ENCODE results near the gene KRTAP16-1.

Gene KRTAP16-1

DNA sequence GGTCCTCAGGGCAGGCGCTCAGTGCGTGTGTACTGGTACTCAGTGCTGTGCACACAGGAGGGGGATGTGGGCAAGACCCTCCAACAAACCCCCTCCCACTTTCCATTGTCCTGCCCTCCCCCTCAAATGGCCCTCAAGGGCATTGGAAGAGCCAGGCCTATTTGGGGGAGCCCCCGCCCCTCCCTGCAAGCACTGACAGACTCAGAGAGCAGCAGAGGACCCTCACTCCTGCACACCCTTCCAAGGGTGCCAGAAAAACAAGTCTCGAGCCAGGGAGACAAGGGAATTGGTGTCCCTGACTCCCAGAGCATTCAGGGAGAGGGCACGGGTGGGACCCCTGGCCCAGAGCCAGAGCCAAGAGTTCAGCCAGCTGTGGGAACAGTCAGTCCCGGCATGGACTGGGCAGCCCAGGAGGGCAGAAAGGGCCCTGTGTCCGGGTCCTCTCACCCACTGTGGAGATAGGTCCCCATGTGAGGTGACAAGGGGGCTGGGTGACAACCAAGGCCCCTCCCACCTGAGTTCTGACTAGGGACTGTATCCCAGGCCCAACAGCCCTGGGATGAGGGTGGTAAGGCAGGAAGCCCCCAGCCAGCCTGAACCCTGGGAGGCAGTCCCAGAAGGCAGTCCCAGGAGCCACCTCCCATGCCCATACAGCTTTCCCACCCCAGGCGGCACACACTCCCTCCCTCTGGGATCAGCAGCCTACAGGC, 18.5 kb upstream of the KRTAP16-1 start:
- Histone ChIP-seq H3K36me3 (ENCODE audit: insufficient read depth, low read depth, low read length) (no peaks in the 10 kb centered on the region), H3K4me1 (ENCODE audit: insufficient read depth, low read length) (no peaks in the 10 kb centered on the region), H3K27ac (ENCODE audit: low read length) (no peak overlapping the region), H3K27me3 (ENCODE audit: insufficient read depth, low read length) (no peaks in the 10 kb centered on the region), H3K9ac (ENCODE audit: low read depth, low read length) (no peak overlapping the region), H3K9me3 (ENCODE audit: insufficient read depth, low read depth, low read length) (no peaks in the 10 kb centered on the region), H3K4me3 (ENCODE audit: low read length) (no peak overlapping the region)

DNA sequence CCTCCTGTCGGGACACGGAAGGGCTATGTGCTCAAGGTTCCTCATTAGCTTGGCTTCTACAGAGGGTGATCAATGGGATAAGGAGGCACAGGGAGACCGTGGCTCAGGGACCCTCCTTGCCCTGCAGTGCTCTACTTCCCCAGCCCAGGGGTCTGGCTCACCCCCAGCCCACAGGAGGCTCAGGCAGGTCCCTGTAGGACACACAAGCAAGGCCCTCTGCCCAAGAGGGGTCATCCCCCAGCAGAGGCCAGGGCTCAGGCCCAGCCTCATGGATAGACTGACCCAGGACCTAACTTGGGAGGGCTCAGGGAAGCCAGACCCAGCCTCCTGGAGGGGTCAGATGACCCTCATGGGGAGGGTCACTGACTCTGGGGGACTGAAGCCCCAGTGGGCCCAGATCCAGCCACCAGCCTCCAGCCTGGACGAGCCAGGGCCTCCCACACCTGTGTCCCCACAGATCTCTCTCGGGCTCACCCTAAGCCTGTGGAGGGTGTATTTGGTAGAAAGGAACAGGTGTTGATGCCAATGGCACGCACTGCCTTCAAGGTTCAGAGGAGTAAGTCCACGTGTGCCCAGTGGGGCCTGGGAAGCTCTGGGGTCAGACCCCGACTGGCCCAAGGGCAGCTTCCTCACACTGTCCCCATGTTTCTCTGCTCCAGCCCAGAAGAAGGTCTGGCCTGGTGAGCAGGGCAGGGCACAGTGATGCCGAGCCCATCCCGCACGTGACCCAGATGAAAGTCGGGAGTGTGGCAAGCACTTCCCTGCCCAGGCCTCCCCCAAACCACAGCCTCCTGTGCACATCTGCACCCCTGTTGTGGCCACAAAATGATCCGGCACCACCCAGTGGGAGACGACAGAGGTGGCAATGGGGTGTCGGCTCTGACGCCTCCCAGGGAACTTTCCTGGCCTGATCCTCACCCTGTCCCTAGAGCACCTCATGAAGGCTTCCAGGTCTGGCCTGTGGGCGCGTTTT, 17.4 kb upstream of the KRTAP16-1 start:
- no peak overlapping the region for H3K27ac ChIP-seq (ENCODE audit: low read length)
- H3K36me3 ChIP-seq (ENCODE audit: insufficient read depth, low read depth, low read length), result no peaks in the 10 kb centered on the region
- no peaks in the 10 kb centered on the region for H3K4me1 ChIP-seq (ENCODE audit: insufficient read depth, low read length)
- H3K9me3 ChIP-seq (ENCODE audit: insufficient read depth, low read depth, low read length), result no peaks in the 10 kb centered on the region
- no peak overlapping the region for H3K4me3 ChIP-seq (ENCODE audit: low read length)
- H3K27me3 ChIP-seq (ENCODE audit: insufficient read depth, low read length), result no peaks in the 10 kb centered on the region
- H3K9ac ChIP-seq (ENCODE audit: low read depth, low read length), result no peak overlapping the region

DNA sequence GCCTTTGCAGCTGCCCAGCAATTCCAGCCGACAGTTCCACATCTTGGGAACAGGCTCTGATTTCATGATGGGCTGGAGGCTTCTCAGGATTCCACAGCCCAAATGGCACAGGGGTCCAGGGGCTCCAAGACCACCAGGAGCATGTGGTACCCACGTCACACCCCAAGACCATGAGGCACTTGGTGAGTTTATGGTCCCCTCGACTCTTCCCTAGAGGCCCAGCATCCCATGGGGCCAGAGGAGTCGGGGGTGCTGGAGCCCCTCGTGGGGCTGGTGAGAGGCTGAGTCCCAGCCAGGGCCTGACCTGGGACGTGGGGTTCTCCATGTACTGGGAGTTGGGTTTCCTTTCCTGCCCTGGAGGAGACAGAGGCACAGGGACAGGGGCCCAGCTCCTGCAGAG, 16.5 kb upstream of the KRTAP16-1 start:
- no peak overlapping the region for H3K27ac ChIP-seq (ENCODE audit: low read length)
- no peaks in the 10 kb centered on the region for H3K4me1 ChIP-seq (ENCODE audit: insufficient read depth, low read length)
- no peak overlapping the region for H3K9ac ChIP-seq (ENCODE audit: low read depth, low read length)
- H3K9me3 ChIP-seq (ENCODE audit: insufficient read depth, low read depth, low read length), result no peaks in the 10 kb centered on the region
- H3K36me3 ChIP-seq (ENCODE audit: insufficient read depth, low read depth, low read length), result no peaks in the 10 kb centered on the region
- no peaks in the 10 kb centered on the region for H3K27me3 ChIP-seq (ENCODE audit: insufficient read depth, low read length)
- no peak overlapping the region for H3K4me3 ChIP-seq (ENCODE audit: low read length)

DNA sequence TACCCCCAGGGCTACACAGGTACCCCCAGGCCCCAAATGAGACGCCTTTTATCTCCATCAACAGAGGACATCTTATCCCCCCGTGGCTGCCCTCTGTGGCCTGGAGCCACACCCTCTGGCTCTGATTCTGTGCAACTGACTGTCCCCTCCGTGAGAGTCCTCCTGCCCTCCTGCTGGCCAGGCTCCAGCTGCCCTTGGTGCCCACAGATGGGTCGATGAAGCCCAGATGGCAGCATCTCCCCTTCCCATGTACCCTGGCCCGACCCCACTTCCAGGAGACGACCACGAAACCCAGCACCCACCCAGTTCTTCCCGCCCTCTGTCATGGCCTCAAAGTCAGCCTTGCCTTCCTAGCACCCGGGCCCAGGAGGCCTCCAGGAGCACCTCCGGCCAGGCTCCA, 16.0 kb upstream of the KRTAP16-1 start:
- Histone ChIP-seq H3K4me3 (ENCODE audit: low read length) (no peak overlapping the region), H3K36me3 (ENCODE audit: insufficient read depth, low read depth, low read length) (no peaks in the 10 kb centered on the region), H3K4me1 (ENCODE audit: insufficient read depth, low read length) (no peaks in the 10 kb centered on the region), H3K27me3 (ENCODE audit: insufficient read depth, low read length) (no peaks in the 10 kb centered on the region), H3K9me3 (ENCODE audit: insufficient read depth, low read depth, low read length) (0 out of 2 replicates have a peak, but pooled peaks cover under 1% of the 10 kb centered on the region), H3K9ac (ENCODE audit: low read depth, low read length) (no peak overlapping the region), H3K27ac (ENCODE audit: low read length) (no peak overlapping the region)

DNA sequence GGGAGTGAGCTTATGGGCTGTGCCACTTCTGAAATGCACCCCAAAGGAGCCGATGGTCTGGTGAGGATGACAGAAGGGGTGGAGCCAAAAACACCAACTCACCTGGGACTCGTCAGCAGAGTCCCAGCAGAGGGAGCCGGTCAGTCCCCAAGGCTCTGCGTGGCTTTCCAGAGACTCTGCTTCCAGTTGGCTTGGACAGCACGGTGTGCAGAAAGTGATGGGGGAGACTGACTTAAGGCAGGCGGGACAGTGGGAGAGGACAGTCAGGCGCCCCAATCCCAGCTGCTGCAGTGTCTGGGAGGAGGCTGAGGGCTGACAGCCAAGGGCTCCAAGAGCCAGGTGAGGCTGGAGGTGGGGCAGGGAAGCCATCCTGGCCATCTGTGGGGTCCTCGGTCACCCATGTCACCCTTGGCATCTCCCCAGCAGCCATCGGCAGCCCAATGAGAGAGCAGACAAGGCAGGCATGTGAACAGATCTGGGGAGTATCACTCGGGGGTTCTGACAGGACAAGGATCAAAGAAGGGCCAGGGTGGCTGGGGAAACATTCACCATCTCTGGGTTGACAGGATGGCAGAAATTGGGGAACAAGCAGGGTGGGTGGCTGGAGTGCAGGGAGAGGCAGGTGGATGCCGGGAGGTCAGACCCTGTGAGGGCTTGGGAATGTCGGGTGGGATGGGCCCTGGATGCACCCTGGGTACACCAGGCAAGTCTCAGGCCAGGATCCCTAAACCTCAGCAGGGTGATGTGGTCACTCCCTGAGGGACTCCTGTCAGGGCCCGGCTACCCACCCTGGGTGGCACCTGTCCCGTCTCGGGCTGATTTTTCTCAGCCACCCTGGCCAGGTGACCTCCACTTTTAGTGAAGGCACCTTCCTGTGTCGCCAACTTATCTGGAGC, 15.3 kb upstream of the KRTAP16-1 start:
- Histone ChIP-seq H3K9me3 (ENCODE audit: insufficient read depth, low read depth, low read length) (peaks cover 7% of the 10 kb centered on the region; the same call in 1 of the 2 replicates), H3K4me3 (ENCODE audit: low read length) (no peak overlapping the region), H3K27me3 (ENCODE audit: insufficient read depth, low read length) (no peaks in the 10 kb centered on the region), H3K27ac (ENCODE audit: low read length) (no peak overlapping the region), H3K4me1 (ENCODE audit: insufficient read depth, low read length) (no peaks in the 10 kb centered on the region), H3K9ac (ENCODE audit: low read depth, low read length) (no peak overlapping the region), H3K36me3 (ENCODE audit: insufficient read depth, low read depth, low read length) (no peaks in the 10 kb centered on the region)

DNA sequence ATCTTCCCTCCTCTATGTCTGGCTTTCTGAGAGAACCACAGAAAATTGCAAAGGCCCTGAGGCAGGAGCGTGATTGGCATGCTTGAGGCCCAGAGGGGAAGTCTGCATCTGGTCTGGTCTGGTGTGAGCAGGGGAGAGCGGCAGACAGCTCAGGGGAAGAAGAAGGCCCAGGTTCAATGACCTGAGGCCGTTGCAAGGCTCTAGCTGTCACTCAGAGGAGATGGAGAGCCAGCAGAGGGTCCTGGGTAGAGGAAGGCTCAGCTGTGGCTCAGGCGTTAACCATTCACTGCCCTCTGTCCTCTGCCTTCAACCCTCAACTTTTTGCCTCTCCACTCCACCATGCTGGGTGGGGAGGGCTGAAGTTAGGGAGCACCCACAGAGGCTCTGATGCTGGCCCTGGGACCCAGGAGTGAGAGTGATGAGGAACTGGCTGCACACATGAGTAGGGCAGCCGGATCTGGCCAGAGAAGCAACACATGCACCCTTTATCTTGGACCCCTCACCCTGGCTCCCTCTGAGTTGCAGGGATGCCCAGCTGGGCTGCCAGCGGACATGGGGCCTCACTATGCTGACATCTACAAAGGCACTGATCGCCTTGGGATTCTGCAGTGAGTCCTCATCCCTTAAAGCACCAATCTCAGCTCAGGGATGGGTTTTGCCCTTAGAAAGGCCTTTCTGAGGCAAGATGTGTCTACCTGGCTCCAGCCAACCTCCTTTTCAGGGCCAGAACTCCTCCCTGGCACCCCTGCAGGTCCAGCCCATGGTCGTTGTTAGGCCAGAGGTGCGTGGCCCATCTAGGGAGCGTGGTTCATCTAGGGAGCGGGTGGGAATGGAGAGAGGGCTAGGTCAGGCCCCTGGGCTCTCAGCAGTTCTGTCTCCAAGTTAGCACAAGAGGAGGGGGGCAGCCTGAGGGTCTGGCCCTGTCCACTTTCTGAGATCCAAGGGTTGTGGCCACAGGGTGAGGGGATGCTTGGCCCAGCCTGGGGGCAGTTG, 14.1 kb upstream of the KRTAP16-1 start:
- Histone ChIP-seq H3K27me3 (ENCODE audit: insufficient read depth, low read length) (no peaks in the 10 kb centered on the region), H3K36me3 (ENCODE audit: insufficient read depth, low read depth, low read length) (no peaks in the 10 kb centered on the region), H3K9ac (ENCODE audit: low read depth, low read length) (no peak overlapping the region), H3K27ac (ENCODE audit: low read length) (no peak overlapping the region), H3K4me3 (ENCODE audit: low read length) (no peak overlapping the region), H3K9me3 (ENCODE audit: insufficient read depth, low read depth, low read length) (peaks cover 10% of the 10 kb centered on the region; the same call in 1 of the 2 replicates), H3K4me1 (ENCODE audit: insufficient read depth, low read length) (no peaks in the 10 kb centered on the region)

DNA sequence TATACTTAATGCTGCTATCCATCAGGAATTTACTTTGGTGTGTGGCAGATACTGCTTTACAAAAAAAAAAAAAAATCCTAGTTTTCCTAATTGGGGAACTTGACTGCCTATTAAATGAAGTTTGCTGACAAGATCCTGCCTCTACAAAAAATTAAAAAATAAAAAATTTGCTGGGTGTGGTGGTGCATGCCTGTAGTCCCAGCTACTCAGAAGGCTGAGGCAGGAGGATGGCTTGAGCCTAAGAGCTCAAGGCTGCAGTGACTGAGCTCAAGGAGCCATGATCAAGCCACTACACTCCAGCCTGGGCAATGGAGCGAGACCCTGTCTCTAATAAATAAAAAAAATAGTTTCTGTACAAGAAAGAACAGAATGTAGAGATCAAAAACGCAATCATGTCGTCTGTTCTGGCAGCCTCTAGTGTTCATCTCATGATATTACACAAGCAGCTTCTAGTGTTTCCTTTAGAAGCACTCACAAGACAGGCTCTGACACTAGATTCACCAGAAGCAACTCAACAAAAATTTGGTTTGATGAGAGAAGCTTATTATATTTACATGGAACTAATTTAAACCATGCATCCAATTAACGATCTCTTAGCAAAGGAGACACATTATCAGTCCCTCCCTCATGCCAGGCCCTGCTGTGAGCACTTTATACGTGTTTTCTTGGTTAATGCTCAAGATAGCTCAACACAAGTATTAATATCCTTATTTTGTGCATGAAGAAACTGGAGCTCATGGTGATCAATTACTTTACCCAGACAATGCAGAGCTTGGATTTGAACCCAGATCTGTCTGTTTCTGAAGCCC, 13.2 kb upstream of the KRTAP16-1 start:
- Histone ChIP-seq H3K9me3 (ENCODE audit: insufficient read depth, low read depth, low read length) (peaks cover 10% of the 10 kb centered on the region; the same call in 1 of the 2 replicates), H3K27me3 (ENCODE audit: insufficient read depth, low read length) (no peaks in the 10 kb centered on the region), H3K27ac (ENCODE audit: low read length) (no peak overlapping the region), H3K36me3 (ENCODE audit: insufficient read depth, low read depth, low read length) (no peaks in the 10 kb centered on the region), H3K4me1 (ENCODE audit: insufficient read depth, low read length) (no peaks in the 10 kb centered on the region), H3K9ac (ENCODE audit: low read depth, low read length) (no peak overlapping the region), H3K4me3 (ENCODE audit: low read length) (no peak overlapping the region)

DNA sequence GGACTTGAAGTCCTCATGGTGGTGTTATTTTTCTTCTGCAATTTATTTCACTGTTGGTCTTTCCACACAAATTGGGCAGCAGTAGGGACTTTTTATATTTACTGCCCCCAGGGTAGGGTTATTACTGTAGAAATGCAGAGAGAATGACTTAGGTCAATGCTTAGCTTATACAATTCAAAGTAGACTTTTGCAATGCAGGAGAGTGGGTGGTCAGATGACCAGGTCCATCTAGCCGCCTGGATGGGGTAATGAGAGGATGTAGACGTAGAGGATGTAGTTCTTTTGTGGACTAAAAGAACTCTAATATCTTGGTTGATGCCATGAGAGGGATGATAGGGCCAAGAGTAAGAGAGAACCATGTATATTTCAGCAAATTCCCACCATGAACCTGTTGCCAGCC, 9.1 kb upstream of the KRTAP16-1 start:
- Histone ChIP-seq H3K27ac (ENCODE audit: low read length) (no peak overlapping the region), H3K9ac (ENCODE audit: low read depth, low read length) (no peak overlapping the region), H3K4me3 (ENCODE audit: low read length) (no peak overlapping the region), H3K9me3 (ENCODE audit: insufficient read depth, low read depth, low read length) (peaks cover 10% of the 10 kb centered on the region; the same call in 1 of the 2 replicates), H3K4me1 (ENCODE audit: insufficient read depth, low read length) (no peaks in the 10 kb centered on the region), H3K36me3 (ENCODE audit: insufficient read depth, low read depth, low read length) (no peaks in the 10 kb centered on the region), H3K27me3 (ENCODE audit: insufficient read depth, low read length) (no peaks in the 10 kb centered on the region)

DNA sequence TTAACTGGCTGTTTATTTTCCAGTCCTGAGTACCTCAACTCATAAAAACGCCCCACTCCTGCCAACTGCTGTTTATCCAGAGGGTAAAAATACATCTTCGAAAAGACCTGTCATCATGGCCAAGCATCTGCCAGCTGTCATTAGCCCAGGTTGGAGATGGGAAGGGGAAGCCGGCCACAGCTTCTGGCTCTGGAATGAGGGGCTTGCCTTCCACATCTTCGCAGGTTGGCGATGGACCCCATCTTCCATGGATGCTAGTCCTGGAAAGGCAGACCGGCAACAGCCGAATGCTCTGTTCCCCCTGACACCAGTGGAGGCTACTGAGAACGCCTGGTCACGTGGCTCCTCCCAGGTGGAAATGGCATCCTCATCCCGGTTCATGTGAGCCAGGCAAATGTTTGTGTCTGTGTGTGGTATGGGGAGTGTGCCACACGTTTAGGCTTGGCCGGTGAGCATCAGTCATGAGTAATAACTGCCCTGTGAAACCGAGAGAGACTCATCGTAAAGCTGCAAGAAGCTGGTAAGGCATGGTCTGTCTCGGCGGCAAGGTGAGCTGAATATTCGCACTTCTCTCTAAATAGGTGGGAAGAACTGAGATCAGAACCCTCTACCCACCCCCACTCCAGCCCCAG, 6.8 kb upstream of the KRTAP16-1 start:
- H3K4me1 ChIP-seq (ENCODE audit: insufficient read depth, low read length), result no peaks in the 10 kb centered on the region
- H3K27me3 ChIP-seq (ENCODE audit: insufficient read depth, low read length), result no peaks in the 10 kb centered on the region
- H3K27ac ChIP-seq (ENCODE audit: low read length), result no peak overlapping the region
- H3K9ac ChIP-seq (ENCODE audit: low read depth, low read length), result no peak overlapping the region
- no peaks in the 10 kb centered on the region for H3K36me3 ChIP-seq (ENCODE audit: insufficient read depth, low read depth, low read length)
- no peak overlapping the region for H3K4me3 ChIP-seq (ENCODE audit: low read length)
- H3K9me3 ChIP-seq (ENCODE audit: insufficient read depth, low read depth, low read length), result peaks cover 10% of the 10 kb centered on the region; the same call in 1 of the 2 replicates

Measured in iPS-20b (cell line).